CD14-positive monocyte (primary cell): ENCODE data around the gene ALKBH4. TPM values are rescaled to one million over a fixed set of nuclear protein-coding genes. Genes with fewer than 3 reads are reported as not detected.
A peak's percentile ranks its signal among the peaks of the same experiment; 100 is the strongest.

Experiments
- DNase-seq, 3 donors: peaks; one replicate each; pipeline ENCODE4 v3.0.0-alpha.2; 2011 to 2022
- H2AFZ ChIP-seq: 2 replicates; pipeline ENCODE4 v1.6.0; 2012; ENCODE audit warnings: mild to moderate bottlenecking, low read depth, low read length, inconsistent platforms; ENCODE audit not compliant: insufficient read depth, poor library complexity, severe bottlenecking
- H3K27ac ChIP-seq, 2 donors: 1 replicate in 1 of 2; 2 replicates in 1 of 2; pipeline ENCODE4 v1.5.1; 2012 to 2013; ENCODE audit warnings: low read length in 2 of 2, control low read depth in 1 of 2, inconsistent platforms in 1 of 2, low read depth in 1 of 2, mild to moderate bottlenecking in 1 of 2
- H3K27me3 ChIP-seq, 2 donors: one replicate each; pipeline versions ENCODE4 v1.6.0 to v1.6.1; 2011 to 2013; ENCODE audit warnings: low read length in 2 of 2; ENCODE audit not compliant: control insufficient read depth in 2 of 2, insufficient read depth in 2 of 2
- H3K36me3 ChIP-seq, 2 donors: replicated peaks in 1 of 2; 1 replicate in 1 of 2; 2 replicates in 1 of 2; pipeline versions ENCODE4 v1.5.1 to v1.6.1; 2012 to 2013; ENCODE audit warnings: low read length in 2 of 2, control low read depth in 1 of 2, inconsistent platforms in 1 of 2, mild to moderate bottlenecking in 1 of 2; ENCODE audit not compliant: insufficient read depth in 2 of 2, control insufficient read depth in 1 of 2
- H3K4me1 ChIP-seq, 2 donors: 1 replicate in 1 of 2; 2 replicates in 1 of 2; pipeline versions ENCODE4 v1.5.1 to v1.6.1; 2012 to 2013; ENCODE audit warnings: low read length in 2 of 2, control low read depth in 1 of 2, inconsistent platforms in 1 of 2, mild to moderate bottlenecking in 1 of 2, moderate library complexity in 1 of 2; ENCODE audit not compliant: insufficient read depth in 2 of 2, control insufficient read depth in 1 of 2
- H3K4me2 ChIP-seq: replicated peaks from 2 replicates; pipeline ENCODE3; 2012; ENCODE audit warnings: low read length, moderate library complexity, mild to moderate bottlenecking; ENCODE audit not compliant: poor library complexity, severe bottlenecking; ENCODE audit errors: extremely low read depth
- H3K4me3 ChIP-seq, 3 experiments: fragments of 200-600 bp in 1 of 3; sonication (generic) in 1 of 3; replicated peaks in 1 of 3; 1 replicate in 2 of 3; 2 replicates in 1 of 3; pipeline ENCODE4 v1.5.1; 2011 to 2013; ENCODE audit warnings: low read length in 3 of 3, mild to moderate bottlenecking in 3 of 3, control low read depth in 2 of 3, low read depth in 2 of 3, inconsistent platforms in 1 of 3, moderate library complexity in 1 of 3
- H3K79me2 ChIP-seq: 2 replicates; pipeline ENCODE4 v1.6.0; 2012; ENCODE audit warnings: mild to moderate bottlenecking, control low read depth, inconsistent platforms, low read length, moderate library complexity; ENCODE audit not compliant: insufficient read depth
- H3K9ac ChIP-seq: 2 replicates; pipeline ENCODE4 v1.6.0; 2017; ENCODE audit warnings: low read length, mild to moderate bottlenecking; ENCODE audit not compliant: insufficient read depth, poor library complexity, severe bottlenecking
- H3K9me3 ChIP-seq, 2 donors: replicated peaks in 1 of 2; 1 replicate in 1 of 2; 2 replicates in 1 of 2; pipeline versions ENCODE4 v1.5.1 to v1.6.1; 2012 to 2013; ENCODE audit warnings: low read length in 2 of 2, control low read depth in 1 of 2; ENCODE audit not compliant: control insufficient read depth in 1 of 2, insufficient read depth in 1 of 2
- H4K20me1 ChIP-seq: 2 replicates; pipeline ENCODE4 v1.6.0; 2012; ENCODE audit warnings: mild to moderate bottlenecking, low read length, control low read depth, moderate library complexity; ENCODE audit not compliant: insufficient read depth
- H3K27ac Mint-ChIP-seq, 7 donors: one replicate each; pipeline ENCODE4 v1.8.0; 2020; ENCODE audit warnings: mild to moderate bottlenecking in 7 of 7, mixed read lengths in 7 of 7, moderate library complexity in 6 of 7, inconsistent platforms in 2 of 7
- H3K27me3 Mint-ChIP-seq, 3 donors: one replicate each; pipeline ENCODE4 v1.8.0; 2021 to 2022; ENCODE audit warnings: low read depth in 3 of 3, mild to moderate bottlenecking in 3 of 3, mixed read lengths in 3 of 3, moderate library complexity in 3 of 3, inconsistent platforms in 1 of 3
- H3K36me3 Mint-ChIP-seq, 2 donors: one replicate each; pipeline ENCODE4 v1.8.0; 2020; ENCODE audit warnings: mixed read lengths in 2 of 2, inconsistent platforms in 1 of 2, mild to moderate bottlenecking in 1 of 2
- H3K4me1 Mint-ChIP-seq: one replicate; pipeline ENCODE4 v1.8.0; 2020; ENCODE audit warnings: mild to moderate bottlenecking, mixed read lengths
- H3K4me3 Mint-ChIP-seq, 2 donors: one replicate each; pipeline ENCODE4 v1.8.0; 2020; ENCODE audit warnings: mild to moderate bottlenecking in 2 of 2, mixed read lengths in 2 of 2, moderate library complexity in 1 of 2
- H3K9me3 Mint-ChIP-seq, 7 donors: one replicate each; pipeline ENCODE4 v1.8.0; 2020 to 2022; ENCODE audit warnings: mixed read lengths in 7 of 7, mild to moderate bottlenecking in 6 of 7, moderate library complexity in 6 of 7, inconsistent platforms in 2 of 7
- WGBS: methylation state at CpG from one replicate; pipeline ENCODE4 v1.1.5; 2013; ENCODE audit warnings: missing lambda C conversion rate; ENCODE audit not compliant: insufficient coverage; 5-methylcytosine and 5-hydroxymethylcytosine counted together
- intact Hi-C, 2 donors: fragments of 100-400 bp; cut with micrococcal nuclease; formaldehyde crosslinking; loops; one replicate each; pipeline versions ENCODE4 v1.15.0 to v1.15.1; 2023
- polyA plus RNA-seq, 3 donors: library from polyadenylated mRNA; depleted of rRNA in 1 of 3; unstranded in 2 of 3; stranded (reverse) in 1 of 3; fragments of 300-500 nt in 2 of 3; fragments of >200 nt in 1 of 3; fragmentation: Illumina TruSeq in 2 of 3; gene quantifications; 1 replicate in 2 of 3; 2 replicates in 1 of 3; pipeline ENCODE4 v1.2.3, GENCODE V29; 2012 to 2021
- TF ChIP-seq, protein P1 (sequence below): fragments of 200-600 bp; IDR thresholded peaks from one replicate; pipeline ENCODE4 v1.8.0; 2022; ENCODE audit warnings: antibody characterized with exemption, mild to moderate bottlenecking

ALKBH4 gene
- polyA plus RNA-seq, 3 donors, result 2.9 to 11.8 (median 9.7) TPM

DNA sequence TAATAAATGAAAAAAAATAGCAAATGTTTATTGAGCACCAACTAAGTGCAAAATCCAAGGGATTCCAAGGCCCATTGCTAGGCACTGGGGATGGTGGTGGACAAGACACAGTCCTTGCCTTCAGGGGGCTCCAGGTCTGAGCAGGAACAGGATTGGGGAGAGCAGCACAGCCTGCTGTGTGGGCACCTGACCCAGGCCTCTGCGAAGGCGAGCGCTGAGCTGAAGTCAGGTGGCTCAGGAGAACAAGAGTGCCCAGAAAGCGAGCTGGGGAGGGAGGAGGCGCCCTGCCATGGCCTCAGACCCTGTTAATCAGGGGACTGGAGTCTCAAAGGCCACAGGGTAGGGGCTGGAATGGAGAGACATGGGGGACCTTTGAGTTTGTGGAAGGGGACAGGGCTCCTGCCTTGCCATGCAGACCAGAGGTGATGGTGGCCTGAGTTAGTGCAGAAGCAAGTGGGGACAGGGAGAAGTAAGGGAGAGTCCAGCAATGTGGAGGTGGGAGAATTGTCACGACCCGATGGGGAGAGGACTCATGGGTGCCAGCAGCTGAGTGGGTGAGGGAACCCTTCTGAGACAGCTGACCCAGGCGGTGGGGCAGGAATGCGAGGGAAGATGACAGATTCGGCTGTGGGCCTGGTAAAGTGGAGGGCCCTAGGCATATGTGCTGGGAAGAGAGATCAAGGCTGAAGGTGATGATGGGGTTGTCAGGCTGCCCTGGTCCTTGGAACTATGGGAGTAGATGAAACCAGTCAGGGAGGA lies 35.3 kb downstream of the ALKBH4 start:
- DNase-seq, result no peak
- Mint-ChIP-seq H3K36me3 (peaks cover 17% of the 10 kb centered on the region in 2 donors), H3K27me3 (peaks cover 0 to 5% (median 0%) of the 10 kb centered on the region in 3 donors), H3K9me3 (peaks cover 0 to 2% (median 0%) of the 10 kb centered on the region in 7 donors), H3K4me3 (no peak overlapping the region), H3K4me1 (peaks cover 87% of the 10 kb centered on the region), H3K27ac (peak overlapping the region; percentile 95 to 100 (median 97))
- Histone ChIP-seq H3K36me3 (no peaks in the 10 kb centered on the region), H3K79me2 (peaks cover 15% of the 10 kb centered on the region), H3K4me1 (peaks cover 93 to 95% of the 10 kb centered on the region in 2 donors), H2AFZ (no peak overlapping the region), H4K20me1 (no peaks in the 10 kb centered on the region), H3K4me2 (no peak overlapping the region), H3K27me3 (no peaks in the 10 kb centered on the region), H3K9ac (no peak overlapping the region), H3K9me3 (no peaks in the 10 kb centered on the region), H3K4me3 (peak overlapping the region in 1 of 3 experiments; percentile 34), H3K27ac (peak overlapping the region; percentile 89 to 100)
- 97% methylated on average over 10 of the region's 10 CpGs for WGBS
- intact Hi-C loops, result no loop called here
- TF ChIP-seq, protein P1, sequence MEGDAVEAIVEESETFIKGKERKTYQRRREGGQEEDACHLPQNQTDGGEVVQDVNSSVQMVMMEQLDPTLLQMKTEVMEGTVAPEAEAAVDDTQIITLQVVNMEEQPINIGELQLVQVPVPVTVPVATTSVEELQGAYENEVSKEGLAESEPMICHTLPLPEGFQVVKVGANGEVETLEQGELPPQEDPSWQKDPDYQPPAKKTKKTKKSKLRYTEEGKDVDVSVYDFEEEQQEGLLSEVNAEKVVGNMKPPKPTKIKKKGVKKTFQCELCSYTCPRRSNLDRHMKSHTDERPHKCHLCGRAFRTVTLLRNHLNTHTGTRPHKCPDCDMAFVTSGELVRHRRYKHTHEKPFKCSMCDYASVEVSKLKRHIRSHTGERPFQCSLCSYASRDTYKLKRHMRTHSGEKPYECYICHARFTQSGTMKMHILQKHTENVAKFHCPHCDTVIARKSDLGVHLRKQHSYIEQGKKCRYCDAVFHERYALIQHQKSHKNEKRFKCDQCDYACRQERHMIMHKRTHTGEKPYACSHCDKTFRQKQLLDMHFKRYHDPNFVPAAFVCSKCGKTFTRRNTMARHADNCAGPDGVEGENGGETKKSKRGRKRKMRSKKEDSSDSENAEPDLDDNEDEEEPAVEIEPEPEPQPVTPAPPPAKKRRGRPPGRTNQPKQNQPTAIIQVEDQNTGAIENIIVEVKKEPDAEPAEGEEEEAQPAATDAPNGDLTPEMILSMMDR, result no peak

DNA sequence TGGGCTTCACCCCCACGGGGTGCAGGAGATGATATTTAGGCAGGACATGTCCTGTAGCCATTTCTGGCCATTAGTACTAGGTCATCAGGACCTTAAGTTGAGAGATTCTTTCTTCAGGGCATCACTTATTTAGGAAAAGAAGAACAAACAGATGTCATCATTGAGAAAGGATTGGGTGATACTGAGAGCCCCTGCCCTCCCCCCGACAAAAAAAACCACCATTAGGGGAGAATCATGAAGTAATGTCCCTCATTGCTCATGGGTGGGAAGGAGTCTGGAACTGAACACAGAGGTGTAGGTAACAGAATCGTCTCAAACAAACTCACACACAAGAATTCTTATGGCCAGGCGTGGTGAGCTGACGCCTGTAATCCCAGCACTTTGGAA lies 37.7 kb downstream of the ALKBH4 start:
- TF ChIP-seq, protein P1, result no peak
- DNase-seq, result peak; percentile 59 to 76 (median 72)
- Mint-ChIP-seq H3K9me3 (peaks cover 0 to 2% (median 0%) of the 10 kb centered on the region in 7 donors), H3K36me3 (peaks cover 21 to 28% of the 10 kb centered on the region in 2 donors), H3K27ac (peak overlapping the region; percentile 100), H3K4me1 (peaks cover 79% of the 10 kb centered on the region), H3K27me3 (peaks cover 0 to 5% (median 0%) of the 10 kb centered on the region in 3 donors), H3K4me3 (peak overlapping the region; percentile 73 to 85)
- Histone ChIP-seq H3K9ac (peak overlapping the region; percentile 94), H3K4me2 (peak overlapping the region; percentile 57), H3K27me3 (no peaks in the 10 kb centered on the region), H4K20me1 (no peaks in the 10 kb centered on the region), H3K4me3 (peak overlapping the region in 2 of 3 experiments; percentile 0 to 56), H3K4me1 (peaks cover 79 to 83% of the 10 kb centered on the region in 2 donors), H3K9me3 (no peaks in the 10 kb centered on the region), H3K79me2 (peaks cover 7% of the 10 kb centered on the region), H3K27ac (peak overlapping the region; percentile 98 to 100), H2AFZ (no peak overlapping the region), H3K36me3 (no peaks in the 10 kb centered on the region)
- WGBS, result no CpG with 5 or more reads among the region's 5 CpGs
- intact Hi-C loops, result no loop called here
